Ishikawa (cell line): ENCODE results near the gene AKT1.

Experiments
- EP300 ChIP-seq: IDR thresholded peaks from 2 replicates; pipeline ENCODE4 v1.6.1; 2012; ENCODE audit warnings: borderline replicate concordance
- FOXM1 ChIP-seq: IDR thresholded peaks from 2 replicates; pipeline ENCODE4 v1.6.1; 2012; ENCODE audit warnings: low read depth, borderline replicate concordance
- NFIC ChIP-seq: IDR thresholded peaks from 2 replicates; pipeline ENCODE4 v1.6.1; 2012
- RAD21 ChIP-seq: IDR thresholded peaks from 2 replicates; pipeline ENCODE4 v1.6.1; 2012; ENCODE audit warnings: low read depth
- TAF1 ChIP-seq: IDR thresholded peaks from 2 replicates; pipeline ENCODE4 v1.6.1; 2012; ENCODE audit warnings: low read depth, mild to moderate bottlenecking
- YY1 ChIP-seq: IDR thresholded peaks from 2 replicates; pipeline ENCODE4 v1.6.1; 2012; ENCODE audit warnings: low read depth
- TF ChIP-seq, protein P1 (sequence below): IDR thresholded peaks from 2 replicates; pipeline ENCODE4 v1.6.1; 2012; ENCODE audit warnings: low read depth, mild to moderate bottlenecking
- TF ChIP-seq, protein P2 (sequence below): IDR thresholded peaks from 2 replicates; pipeline ENCODE4 v1.6.1; 2012
- TF ChIP-seq, protein P3 (sequence below): IDR thresholded peaks from 2 replicates; pipeline ENCODE4 v1.6.1; 2012

DNA sequence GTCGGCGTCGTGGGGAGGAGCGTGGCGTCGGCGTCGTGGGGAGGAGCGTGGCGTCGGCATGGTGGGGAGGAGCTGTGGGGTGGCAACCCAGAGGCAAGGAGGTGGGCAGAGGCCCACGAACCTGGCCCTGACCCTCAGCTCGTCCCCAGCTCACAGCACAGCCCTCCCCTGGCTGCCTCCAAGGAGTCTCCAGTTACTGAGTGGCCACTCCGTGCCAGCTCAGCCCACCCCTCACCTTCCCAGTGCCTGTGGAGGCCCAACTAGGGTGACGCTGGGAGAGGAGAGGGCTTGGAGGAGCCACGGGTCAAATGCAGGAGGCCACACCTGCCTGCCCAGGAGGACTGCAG, 65.7 kb downstream of the AKT1 start:
- TF ChIP-seq FOXM1, result no peak
- TF ChIP-seq, protein P1, sequence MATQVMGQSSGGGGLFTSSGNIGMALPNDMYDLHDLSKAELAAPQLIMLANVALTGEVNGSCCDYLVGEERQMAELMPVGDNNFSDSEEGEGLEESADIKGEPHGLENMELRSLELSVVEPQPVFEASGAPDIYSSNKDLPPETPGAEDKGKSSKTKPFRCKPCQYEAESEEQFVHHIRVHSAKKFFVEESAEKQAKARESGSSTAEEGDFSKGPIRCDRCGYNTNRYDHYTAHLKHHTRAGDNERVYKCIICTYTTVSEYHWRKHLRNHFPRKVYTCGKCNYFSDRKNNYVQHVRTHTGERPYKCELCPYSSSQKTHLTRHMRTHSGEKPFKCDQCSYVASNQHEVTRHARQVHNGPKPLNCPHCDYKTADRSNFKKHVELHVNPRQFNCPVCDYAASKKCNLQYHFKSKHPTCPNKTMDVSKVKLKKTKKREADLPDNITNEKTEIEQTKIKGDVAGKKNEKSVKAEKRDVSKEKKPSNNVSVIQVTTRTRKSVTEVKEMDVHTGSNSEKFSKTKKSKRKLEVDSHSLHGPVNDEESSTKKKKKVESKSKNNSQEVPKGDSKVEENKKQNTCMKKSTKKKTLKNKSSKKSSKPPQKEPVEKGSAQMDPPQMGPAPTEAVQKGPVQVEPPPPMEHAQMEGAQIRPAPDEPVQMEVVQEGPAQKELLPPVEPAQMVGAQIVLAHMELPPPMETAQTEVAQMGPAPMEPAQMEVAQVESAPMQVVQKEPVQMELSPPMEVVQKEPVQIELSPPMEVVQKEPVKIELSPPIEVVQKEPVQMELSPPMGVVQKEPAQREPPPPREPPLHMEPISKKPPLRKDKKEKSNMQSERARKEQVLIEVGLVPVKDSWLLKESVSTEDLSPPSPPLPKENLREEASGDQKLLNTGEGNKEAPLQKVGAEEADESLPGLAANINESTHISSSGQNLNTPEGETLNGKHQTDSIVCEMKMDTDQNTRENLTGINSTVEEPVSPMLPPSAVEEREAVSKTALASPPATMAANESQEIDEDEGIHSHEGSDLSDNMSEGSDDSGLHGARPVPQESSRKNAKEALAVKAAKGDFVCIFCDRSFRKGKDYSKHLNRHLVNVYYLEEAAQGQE, result no peak
- no peak for TF ChIP-seq EP300
- no peak for TF ChIP-seq YY1
- TF ChIP-seq, protein P2, sequence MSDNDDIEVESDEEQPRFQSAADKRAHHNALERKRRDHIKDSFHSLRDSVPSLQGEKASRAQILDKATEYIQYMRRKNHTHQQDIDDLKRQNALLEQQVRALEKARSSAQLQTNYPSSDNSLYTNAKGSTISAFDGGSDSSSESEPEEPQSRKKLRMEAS, result no peak
- TF ChIP-seq TAF1, result no peak
- TF ChIP-seq NFIC, result no peak
- TF ChIP-seq, protein P3, sequence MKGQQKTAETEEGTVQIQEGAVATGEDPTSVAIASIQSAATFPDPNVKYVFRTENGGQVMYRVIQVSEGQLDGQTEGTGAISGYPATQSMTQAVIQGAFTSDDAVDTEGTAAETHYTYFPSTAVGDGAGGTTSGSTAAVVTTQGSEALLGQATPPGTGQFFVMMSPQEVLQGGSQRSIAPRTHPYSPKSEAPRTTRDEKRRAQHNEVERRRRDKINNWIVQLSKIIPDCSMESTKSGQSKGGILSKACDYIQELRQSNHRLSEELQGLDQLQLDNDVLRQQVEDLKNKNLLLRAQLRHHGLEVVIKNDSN, result no peak
- TF ChIP-seq RAD21, result no peak
